Kidney glomerular epithelial cell (primary cell): ENCODE results near the gene C12orf75.
"Not testable (repeated sequence)": the region's sequence is repeated elsewhere in the genome, so short reads cannot be mapped to it uniquely, and the experiment has no call there.

ENCODE experiments used
- DNase-seq: peaks from one replicate; lab custom pipeline; 2025; lab: John Stamatoyannopoulos, UW

The C12orf75 gene

DNA sequence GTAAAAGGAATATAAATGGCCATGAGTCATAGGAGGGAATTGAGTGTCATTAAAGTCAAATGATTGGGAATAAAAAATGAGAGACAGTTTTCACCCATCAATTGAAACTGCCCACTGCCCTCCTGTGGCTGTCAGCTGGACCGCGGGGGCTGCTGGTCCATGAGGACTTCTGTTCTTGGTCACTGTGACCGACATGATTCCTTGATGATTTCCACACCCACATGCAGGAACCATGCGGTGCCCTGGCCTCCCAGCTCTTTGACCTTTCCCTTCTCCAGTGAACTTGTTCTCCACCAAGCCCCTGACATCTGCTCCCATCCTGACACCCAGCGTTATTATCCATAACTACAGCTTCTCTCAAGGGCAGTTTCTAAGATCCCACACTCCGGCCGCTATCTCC lies 48.4 kb downstream of the C12orf75 start:
- no peak for DNase-seq

DNA sequence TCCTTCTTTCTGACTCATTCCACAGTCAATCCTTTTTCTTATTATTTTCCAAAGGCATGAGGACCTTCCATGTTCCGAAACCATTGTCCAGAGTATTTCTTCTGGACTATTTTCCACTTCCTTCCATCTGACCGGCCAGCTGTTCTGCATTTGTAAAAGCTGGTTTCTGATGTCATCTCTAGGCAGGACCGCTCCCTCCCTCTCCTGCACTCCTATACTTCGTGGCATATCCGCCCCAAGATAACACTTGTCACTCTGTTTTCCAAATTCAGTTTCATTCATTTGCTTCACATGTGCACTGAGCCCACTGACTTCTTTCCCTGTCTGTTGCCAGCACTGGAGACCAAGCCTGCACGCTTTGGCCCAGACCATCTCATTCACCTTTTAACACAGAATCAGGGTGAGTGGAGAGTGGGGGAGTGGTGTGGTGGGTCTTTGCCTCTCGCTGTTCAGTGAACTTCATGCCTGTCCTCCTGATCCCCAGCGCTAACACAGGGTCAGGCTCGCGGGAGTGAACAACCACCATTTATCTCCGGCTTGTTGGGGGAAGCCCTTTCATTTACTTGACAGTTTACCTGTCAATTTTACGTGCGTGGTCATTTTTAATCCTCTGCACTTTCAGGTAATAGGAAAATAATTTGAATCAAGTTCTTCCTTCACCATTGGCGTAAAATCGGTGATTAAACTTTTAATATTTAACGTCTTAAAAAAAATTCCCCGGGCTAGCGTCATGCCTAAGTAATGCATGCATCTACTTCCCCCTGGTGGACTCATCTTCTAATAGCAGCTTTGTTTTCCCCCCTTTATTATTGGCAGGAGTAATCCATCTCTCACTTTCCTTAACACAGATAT lies 52.5 kb downstream of the C12orf75 start:
- DNase-seq = peak; percentile 62

DNA sequence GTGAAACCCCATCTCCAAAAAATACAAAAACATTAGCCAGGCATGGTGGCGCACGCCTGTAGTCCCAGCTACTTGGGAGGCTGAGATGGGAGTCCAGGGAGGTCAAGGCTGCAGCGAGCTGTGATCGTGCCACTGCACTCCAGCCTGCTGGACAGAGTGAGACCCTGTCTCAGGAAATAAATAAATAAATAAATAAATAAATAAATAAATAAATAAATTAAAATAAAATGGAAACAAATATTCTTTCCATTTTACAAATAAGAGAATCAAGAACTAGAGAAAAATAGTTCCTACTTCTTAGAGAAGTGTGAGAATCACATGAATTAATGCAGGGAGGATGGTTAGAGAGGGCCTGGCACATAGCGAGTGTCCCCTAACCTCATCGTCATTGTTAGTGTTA lies 53.7 kb downstream of the C12orf75 start:
- DNase-seq = no peak

DNA sequence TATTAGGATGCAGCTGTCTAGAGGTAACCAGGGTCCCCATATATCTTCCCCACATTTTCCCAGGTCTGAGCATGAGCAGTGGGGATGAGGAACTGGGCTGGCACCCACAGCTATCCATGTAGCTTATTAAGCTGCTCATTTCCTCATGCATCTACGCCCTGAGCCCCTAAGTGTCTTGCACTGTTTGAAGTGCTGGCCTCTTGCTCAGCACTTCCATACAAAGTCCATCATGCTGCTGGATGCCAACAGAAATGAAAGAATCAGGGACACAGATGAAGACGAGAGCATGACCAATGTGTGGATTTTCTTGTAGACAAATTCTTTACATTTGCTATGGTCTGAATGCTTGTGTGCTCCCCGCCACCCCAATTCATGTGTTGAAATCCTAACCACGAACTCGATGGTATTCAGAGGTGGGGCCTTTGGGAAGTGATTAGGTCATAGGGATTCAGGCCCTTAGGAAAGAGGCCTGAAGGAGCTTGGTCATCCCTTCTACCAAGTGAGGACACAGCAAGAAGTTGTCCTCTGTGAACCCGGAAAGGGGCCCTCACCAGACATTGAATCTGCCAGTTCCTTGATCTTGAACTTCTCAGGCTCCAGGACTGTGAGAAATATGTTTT lies 54.5 kb downstream of the C12orf75 start:
- no peak for DNase-seq

DNA sequence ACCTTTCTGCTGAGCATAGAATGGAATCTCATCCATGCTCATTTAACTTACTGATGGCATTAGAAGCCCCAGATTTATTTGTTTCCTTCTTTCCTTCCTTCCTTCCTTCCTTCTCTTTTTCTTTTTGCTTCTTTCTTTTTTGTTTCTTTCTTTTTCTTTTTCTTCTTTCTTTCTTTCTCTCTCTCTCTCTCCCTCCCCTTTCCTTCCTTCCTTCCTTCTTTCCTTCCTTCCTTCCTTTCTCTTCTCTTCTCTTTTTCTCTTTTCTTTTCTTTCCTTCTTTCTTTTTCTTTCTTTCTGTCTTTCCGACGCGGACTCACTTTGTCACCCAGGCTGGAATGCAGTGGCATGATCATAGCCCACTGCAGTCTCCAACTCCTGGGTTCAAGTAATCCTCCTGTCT lies 55.9 kb downstream of the C12orf75 start:
- DNase-seq = no peak

DNA sequence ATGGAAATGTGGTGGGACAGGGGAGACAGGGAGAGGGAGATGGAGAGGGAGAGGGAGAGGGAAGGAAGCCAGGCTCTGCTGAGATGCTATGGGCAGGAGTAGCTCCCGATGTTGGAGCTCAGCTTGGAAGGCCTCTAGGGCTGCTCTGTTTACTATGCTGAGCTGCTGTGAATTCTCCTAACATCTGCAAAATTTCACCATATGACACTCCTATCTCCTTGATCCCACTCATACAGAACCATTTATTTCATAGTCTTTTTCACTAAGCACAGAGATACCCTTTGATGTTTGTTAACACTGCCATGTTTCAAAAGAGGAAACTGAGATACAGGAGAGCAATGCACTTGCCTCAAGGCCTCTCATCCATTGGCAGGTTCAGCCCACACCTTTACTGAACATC lies 60.7 kb downstream of the C12orf75 start:
- DNase-seq = no peak

DNA sequence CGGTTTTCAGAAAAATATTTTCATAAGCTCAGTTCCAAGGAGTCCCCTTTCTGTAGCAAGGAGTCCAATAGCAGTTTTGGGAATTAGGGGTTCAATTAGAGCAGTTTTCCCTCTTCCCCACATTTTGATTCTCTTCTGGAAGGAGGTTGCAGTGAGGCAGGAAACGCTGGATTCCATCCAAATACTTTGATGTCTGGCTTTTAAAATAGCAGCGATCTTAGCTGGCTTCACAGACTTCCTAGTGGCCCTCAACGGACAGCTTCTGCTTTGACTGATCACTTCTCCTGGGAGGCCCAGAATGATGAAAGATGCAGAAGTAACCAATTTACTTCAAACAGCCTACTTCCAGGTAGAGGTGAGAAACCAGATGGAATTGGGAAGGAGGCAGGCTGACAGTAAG lies 63.1 kb downstream of the C12orf75 start:
- DNase-seq = no peak

DNA sequence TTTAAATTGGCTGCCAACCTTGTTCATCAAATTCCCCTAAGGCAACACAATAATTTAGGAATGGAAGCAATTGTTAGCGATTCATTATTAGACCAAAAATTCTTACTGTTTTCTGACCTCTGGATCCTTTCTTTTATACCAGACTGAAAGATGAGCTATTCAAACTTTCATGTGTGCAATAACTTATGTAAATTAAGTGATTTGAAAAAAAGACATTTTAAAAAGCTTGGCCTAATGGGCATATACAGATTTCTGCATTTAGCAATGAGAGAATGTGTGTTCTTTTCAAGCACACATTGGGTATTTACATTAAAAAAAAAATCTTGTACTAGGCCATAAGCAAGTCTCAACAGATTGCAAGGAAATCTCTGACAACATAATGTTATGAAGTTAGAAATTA lies 65.5 kb downstream of the C12orf75 start:
- DNase-seq = no peak

DNA sequence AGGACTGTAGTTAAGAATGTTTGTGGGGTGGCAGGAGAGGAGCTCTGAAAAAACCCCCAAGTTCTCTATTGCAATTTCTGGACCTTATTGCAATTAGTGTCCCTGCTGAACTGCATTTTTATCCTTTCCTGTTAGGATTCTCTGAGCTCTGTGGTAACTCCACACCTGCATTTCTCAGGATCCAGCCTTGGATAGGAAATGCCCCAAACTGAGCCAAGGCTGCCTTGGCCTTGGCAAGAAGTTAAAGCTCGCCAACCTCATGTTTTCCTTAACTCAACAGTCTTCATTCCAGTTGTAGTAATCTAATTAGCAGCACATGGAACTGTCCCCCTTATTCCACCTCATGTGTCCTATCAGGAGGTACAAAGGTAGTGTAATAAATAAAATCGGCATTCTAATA lies 66.5 kb downstream of the C12orf75 start:
- DNase-seq = no peak

DNA sequence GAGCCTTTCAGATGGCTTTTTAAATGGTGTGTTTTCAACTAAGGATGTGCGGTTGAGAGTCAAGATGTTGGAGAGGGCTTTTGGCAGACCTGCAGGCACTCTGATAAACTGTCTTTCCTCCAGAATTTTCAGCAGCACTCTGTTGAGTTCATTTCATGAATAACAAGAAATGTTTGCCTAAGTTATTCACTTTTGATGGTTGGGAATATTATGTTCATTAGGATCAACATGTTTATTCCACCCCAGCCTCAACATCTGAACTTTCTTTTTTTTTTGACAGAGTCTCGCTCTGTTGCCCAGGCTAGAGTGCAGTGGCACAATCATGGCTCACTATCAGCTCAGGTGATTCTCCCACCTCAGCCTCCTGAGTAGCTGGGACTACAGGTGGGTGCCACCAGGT lies 68.4 kb downstream of the C12orf75 start:
- DNase-seq = no peak

DNA sequence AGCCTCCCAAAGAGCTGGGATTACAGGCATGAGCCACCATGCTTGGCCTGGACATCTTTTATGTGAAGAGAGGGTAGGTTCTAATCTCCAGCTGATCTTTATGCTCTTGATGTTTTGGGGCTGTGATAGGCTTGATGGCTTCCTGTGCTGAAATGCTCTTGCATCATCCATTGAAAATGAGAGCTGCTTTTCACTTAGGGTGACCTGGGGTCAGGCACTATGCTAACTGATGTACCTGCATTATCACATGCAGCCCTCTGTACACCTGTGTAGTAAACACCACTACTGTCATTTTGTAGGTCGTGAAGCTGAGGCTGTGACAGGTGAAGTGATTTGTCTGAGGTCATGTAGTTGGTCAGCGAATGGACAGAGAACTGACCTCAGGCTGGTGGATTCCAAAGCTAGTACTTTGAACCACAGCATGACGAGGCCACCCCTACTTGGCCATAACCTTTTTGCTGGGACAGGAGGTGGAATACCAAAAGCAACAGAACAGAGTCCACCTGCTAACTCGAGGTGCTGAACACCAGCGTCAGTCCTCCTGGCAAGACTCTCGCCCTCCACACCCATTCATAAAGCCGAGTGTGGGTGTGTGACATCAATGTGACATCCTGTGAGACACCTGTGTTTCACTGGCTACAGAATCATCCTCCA lies 69.1 kb downstream of the C12orf75 start:
- no peak for DNase-seq

DNA sequence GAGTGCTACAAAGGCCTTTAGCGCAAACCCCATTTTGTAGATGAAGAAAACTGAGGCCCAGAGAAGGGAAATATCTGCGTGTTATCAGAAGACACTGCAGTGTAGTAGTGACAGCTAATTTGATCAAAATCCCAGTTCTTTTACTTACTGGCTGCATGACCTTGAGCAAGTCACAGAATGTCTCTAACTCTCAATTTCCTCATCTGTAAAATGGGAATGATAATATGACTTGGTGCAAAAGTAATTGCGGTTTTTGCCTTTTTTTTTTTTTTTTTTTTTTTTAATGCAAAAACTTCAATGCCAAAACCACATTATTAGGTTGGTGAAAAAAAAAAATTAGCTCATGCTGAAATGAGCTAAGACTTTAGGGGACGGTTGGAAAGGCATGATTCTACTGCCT lies 69.7 kb downstream of the C12orf75 start:
- no peak for DNase-seq

DNA sequence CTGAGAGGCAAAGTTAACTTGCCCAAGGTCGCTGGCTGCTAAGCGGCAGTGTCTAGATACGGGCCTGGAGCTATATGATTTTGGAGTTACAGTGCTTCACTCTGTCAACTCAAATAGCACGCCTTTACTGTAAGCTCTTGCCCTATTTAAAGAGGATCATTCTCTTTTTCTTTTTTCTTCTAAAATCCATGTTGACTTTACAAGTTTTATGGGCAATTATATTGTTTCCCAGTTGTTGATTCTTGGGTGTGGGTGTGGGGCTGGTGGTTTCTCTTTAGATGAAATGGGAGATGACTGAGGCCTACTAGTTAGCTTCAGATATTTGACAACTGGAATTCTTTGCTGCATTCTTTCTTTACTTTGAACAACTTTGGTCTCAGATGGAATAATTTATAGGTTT lies 70.7 kb downstream of the C12orf75 start:
- DNase-seq = no peak

DNA sequence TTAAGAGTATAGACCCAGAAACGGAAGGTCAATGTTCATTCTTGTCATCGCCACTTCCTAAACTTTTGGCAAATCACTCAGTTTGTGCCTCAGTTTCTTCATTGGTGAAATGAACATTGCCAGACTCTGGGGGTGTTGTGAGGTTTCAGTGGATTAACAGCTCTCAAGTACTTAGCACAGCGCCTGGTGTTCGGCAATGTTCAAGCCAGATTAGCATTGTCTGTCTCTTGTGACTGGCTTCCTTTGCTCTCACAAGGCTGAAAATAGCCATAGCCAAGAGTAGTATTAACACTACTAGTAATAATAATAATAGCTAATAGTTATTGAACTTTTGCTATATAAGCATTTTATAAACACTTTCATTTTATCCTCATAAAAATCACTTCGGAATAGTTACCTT lies 71.9 kb downstream of the C12orf75 start:
- no peak for DNase-seq

DNA sequence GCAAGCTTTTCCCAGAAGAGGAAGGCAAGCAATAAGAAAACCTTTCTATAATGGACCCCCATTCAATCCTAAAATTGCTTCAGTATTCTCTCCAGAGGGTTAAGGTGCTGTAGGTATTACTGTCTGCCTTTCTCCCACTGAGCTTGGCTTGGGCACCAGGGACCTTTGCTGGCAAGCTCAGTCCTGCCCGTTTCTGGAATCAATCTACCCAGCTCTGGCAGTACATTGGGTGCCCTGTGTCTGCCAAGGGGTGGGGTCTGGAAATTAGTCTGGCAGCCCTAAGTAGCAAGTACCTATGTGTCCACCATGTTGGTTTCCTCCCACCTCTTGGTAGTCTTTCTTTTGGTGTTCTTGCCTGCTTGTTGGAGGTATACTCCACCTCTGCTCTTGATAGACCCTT lies 72.6 kb downstream of the C12orf75 start:
- no peak for DNase-seq

DNA sequence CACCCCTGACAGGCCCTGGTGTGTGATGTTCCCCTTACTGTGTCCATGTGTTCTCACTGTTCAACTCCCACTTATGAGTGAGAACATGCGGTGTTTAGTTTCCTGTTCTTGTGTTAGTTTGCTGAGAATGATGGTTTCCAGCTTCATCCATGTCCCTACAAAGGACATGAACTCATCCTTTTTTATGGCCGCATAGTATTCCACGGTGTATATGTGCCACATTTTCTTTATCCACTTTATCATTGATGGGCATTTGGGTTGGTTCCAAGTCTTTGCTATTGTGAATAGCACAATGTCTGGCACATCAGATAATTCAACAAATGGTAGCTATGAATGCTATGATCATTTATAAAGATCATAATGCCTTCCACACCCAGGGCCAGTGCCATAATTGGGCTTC lies 73.6 kb downstream of the C12orf75 start:
- not testable (repeated sequence) for DNase-seq

DNA sequence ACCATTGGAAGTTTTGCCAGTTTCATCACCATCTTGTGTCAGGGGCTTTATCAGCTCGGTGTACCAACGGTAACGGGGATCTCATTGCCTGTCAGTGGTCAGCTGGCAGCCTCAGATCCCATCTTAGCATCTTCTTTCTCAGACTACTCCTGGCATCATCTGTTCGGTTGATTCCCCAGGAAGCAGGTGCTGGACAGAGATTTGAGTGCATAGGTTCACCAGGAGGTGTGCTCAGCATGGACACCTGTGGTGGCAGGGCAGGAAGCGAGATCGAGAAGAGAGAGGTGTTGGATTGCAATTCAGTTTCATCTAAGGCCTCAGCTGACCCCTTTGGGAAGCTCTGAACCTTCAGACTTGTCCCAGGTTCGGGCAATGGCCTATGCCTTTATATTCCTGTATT lies 76.0 kb downstream of the C12orf75 start:
- no peak for DNase-seq

DNA sequence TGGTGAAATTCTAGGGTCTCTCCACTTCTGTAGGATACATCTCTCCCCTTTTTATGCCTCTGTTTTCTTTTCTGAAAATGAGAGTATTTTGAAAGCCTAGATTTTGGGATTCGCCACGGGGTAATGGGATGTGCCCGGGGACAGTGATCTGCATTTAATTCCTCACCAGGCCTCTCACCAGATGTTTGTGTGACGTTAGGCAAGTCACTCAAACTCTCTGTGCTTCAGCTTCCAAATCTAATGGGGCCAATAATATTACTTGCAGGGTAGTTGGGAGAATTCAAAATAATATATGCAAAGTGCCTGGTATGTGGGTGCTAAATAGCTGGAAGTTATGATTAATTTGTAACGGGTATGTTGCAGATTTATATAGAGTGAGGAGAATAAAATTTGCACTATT lies 78.8 kb downstream of the C12orf75 start:
- no peak for DNase-seq

DNA sequence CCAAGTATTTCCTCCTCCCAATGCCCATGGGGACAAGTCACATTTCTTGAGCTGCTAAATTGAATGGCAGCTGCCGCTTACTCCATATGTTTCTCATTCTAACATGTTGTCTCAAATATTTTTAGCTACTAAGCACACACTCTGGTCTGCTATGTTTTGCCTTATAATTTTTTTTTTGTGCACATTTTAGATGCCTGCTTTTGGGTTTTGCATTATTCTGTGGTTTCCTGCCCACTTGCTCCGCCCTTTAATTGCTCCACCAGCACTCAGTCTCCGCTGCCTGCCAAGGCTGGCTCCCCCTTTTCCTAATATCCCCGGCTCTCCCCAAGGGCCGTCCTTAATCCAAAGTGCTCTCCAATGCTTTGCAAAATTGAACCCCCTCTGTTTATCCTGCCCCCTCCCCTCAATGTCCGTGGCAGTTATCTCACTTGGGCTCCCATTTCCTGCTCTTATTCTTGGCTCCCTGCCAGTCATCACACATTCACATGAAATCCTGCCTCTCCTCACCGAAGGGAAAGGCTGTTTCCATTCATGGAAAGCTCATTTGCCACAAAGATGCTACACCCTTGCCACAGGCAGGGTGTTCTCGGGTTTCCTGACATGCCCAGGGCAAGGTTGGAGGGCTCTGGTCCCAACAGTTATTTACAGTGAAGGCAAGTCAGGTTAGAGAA lies 79.4 kb downstream of the C12orf75 start:
- DNase-seq = no peak

DNA sequence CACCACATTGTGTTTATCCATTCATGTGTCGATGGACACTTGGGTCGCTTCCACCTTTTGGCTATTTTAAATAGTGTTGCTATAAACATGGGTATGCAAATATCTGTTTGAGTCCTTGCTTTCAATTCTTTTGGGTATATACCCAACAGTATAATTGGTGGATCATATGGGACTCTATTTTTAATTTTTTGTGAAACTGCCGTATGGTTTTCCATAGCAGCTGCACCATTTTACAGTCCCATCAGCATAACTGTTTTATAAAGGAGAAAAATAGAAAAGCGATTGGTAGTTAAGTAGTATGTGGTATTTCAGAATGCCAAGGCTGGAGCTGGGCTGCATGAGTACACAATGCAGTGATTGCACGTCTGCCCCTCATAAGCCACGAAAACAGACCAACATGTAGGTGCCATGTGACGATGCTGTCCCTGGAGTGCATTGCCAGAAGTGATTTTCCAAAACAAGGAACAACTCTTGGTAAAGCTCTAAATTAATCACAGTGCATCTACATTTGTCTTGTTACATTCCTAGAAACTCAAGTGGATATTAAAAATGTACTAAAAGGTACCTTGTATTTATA lies 83.5 kb downstream of the C12orf75 start:
- DNase-seq = no peak

DNA sequence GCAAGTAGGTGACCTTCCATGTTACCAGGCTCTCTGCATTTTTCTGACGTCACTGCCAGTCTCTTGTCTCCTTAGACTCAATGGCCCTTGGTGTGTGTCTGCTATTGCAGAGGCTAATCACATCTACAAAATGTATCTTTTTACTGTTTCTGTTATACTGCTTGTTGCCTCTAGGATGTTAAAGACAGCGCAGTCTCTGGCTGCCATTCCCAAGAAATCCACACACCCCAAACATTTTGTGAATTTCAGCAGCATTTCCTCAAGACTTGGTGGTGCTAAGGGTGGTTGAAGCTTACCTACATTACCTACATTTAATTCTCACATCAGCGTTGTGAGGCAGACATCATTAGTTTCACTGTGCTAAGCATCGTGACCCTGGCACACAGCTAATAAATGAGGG lies 87.2 kb downstream of the C12orf75 start:
- DNase-seq = no peak

DNA sequence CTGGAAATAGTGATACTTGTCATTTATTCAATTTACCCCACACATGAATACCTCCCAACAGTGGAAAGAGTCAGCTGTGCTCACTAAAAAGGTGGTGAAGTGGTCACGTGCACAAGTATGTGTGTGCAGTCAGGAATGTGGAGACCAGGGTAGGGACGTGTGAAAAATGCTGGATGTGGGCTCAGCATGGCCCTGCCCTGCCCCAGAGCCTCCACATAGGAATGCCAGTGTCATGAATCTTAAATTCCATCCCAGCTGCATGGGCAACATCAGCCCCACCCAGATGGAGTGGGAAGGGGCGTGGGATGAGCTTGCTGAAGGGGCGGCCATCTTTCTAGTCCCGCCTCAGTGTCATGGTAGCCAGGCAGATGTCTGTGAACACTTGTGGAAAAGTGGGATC lies 87.7 kb downstream of the C12orf75 start:
- DNase-seq = peak; percentile 94
